Urothelium cell line (cell line): ENCODE measurements around the gene RNASET2.

Experiments used
- DNase-seq: peaks from one replicate; pipeline ENCODE4 v3.0.0; 2011; ENCODE audit warnings: low spot score, mixed read lengths
- FAIRE-seq: peaks from 2 replicates; lab custom pipeline; 2011; peaks lifted over from hg19 to GRCh38; lab: Jason Lieb, UNC

RNASET2 gene

GRCh38 chr6:166956444-166957086 lies at the start of gene RNASET2:
TSS of gene RNASET2 (minus strand) at chr6:166956550. CDS start at chr6:166956182, 368 bp downstream.
- FAIRE-seq: peak; percentile 91
- peak; percentile 96 for DNase-seq

GRCh38 chr6:167005350-167006159 lies 49.2 kb upstream of the RNASET2 start:
- DNase-seq: no peak
- FAIRE-seq: no peak

- DNase-seq (no peak), FAIRE-seq (no peak)
Observed at GRCh38 chr6:167000759-167001158, 44.4 kb upstream of the RNASET2 start.

GRCh38 chr6:166999884-167000253 lies 43.5 kb upstream of the RNASET2 start:
- FAIRE-seq (no peak), DNase-seq (no peak)

GRCh38 chr6:166999145-166999883 lies 43.0 kb upstream of the RNASET2 start, which contains the start of gene CEP43:
TSS of gene CEP43 (plus strand) at chr6:166999397. CDS start at chr6:166999413, 16 bp downstream.
- FAIRE-seq: peak; percentile 82
- DNase-seq: peak; percentile 98

- DNase-seq (no peak), FAIRE-seq (no peak)
Observed at GRCh38 chr6:166998256-166999144, 42.1 kb upstream of the RNASET2 start.

- peak; percentile 77 for DNase-seq
- FAIRE-seq: peak; percentile 88
Observed at GRCh38 chr6:166997768-166998255, 41.5 kb upstream of the RNASET2 start.

- FAIRE-seq (no peak), DNase-seq (no peak)
Observed at GRCh38 chr6:166997348-166997747, 41.0 kb upstream of the RNASET2 start.

GRCh38 chr6:166996406-166996805 lies 40.1 kb upstream of the RNASET2 start:
- DNase-seq (no peak), FAIRE-seq (no peak)

- no peak for FAIRE-seq
- DNase-seq: no peak
Observed at GRCh38 chr6:166989427-166990032, 33.2 kb upstream of the RNASET2 start.

GRCh38 chr6:166988674-166989201 lies 32.4 kb upstream of the RNASET2 start:
- DNase-seq: no peak

GRCh38 chr6:166987930-166988329 lies 31.6 kb upstream of the RNASET2 start:
- FAIRE-seq (no peak), DNase-seq (no peak)

More at GRCh38 chr6:166988674-166989201, 32.4 kb upstream of the RNASET2 start:
- no peak for FAIRE-seq

GRCh38 chr6:166987448-166987847 lies 31.1 kb upstream of the RNASET2 start:
- DNase-seq (no peak), FAIRE-seq (no peak)

GRCh38 chr6:166980738-166981137 lies 24.4 kb upstream of the RNASET2 start:
- FAIRE-seq (no peak), DNase-seq (no peak)

- FAIRE-seq (no peak), DNase-seq (no peak)
Observed at GRCh38 chr6:166977621-166978525, 21.5 kb upstream of the RNASET2 start.

GRCh38 chr6:166976636-166977035 lies 20.3 kb upstream of the RNASET2 start:
- DNase-seq: no peak
- no peak for FAIRE-seq

- no peak for DNase-seq
Observed at GRCh38 chr6:166972101-166972500, 15.8 kb upstream of the RNASET2 start.

GRCh38 chr6:166971271-166971670 lies 14.9 kb upstream of the RNASET2 start:
- FAIRE-seq (no peak), DNase-seq (no peak)

More at GRCh38 chr6:166972101-166972500, 15.8 kb upstream of the RNASET2 start:
- FAIRE-seq: no peak
